Measurements from ENCODE around the gene KCNN1.
"Not testable (repeated sequence)": the region's sequence is repeated elsewhere in the genome, so short reads cannot be mapped to it uniquely, and the experiment has no call there.

Gene KCNN1

GRCh38 chr19:18000915-18001776 is 34.2 kb downstream of the KCNN1 start:
- peak; percentile 94 to 96 for DNase-seq
- H3K27ac Mint-ChIP-seq, result peak overlapping the region; percentile 94 to 97
- no peaks in the 10 kb centered on the region for H3K9me3 Mint-ChIP-seq
- ATAC-seq, result peak; percentile 90
- H3K4me1 Mint-ChIP-seq, result peaks cover 50% of the 10 kb centered on the region
- no peaks in the 10 kb centered on the region for H3K27me3 Mint-ChIP-seq
- H3K4me3 Mint-ChIP-seq, result peak overlapping the region; percentile 95 to 97

- Mint-ChIP-seq H3K4me1 (peaks cover 53% of the 10 kb centered on the region), H3K27ac (peak overlapping the region; percentile 94 to 97), H3K9me3 (no peaks in the 10 kb centered on the region), H3K4me3 (peak overlapping the region; percentile 95 to 97), H3K27me3 (no peaks in the 10 kb centered on the region)
- ATAC-seq (no peak), DNase-seq (no peak)
These were observed 35.0 kb downstream of the KCNN1 start for GRCh38 chr19:18001777-18002345.

- DNase-seq, result no peak
- Mint-ChIP-seq H3K27me3 (no peaks in the 10 kb centered on the region), H3K4me3 (peak overlapping the region; percentile 95 to 97), H3K9me3 (no peaks in the 10 kb centered on the region), H3K4me1 (peaks cover 53% of the 10 kb centered on the region), H3K27ac (peak overlapping the region; percentile 27 to 78)
- no peak for ATAC-seq
These were observed 35.5 kb downstream of the KCNN1 start for GRCh38 chr19:18002347-18002850.

- not testable (repeated sequence) for H3K9me3 Mint-ChIP-seq, DNase-seq, H3K27me3 Mint-ChIP-seq, H3K4me3 Mint-ChIP-seq, H3K27ac Mint-ChIP-seq, ATAC-seq
- peaks cover 58% of the 10 kb centered on the region for H3K4me1 Mint-ChIP-seq
These were observed 38.8 kb downstream of the KCNN1 start for GRCh38 chr19:18005750-18006149.

- H3K27ac Mint-ChIP-seq, result peak overlapping the region; percentile 24 to 87
- peaks cover 61% of the 10 kb centered on the region for H3K4me1 Mint-ChIP-seq
- peak; percentile 79 for ATAC-seq
- no peaks in the 10 kb centered on the region for H3K27me3 Mint-ChIP-seq
- peak overlapping the region; percentile 86 to 93 for H3K4me3 Mint-ChIP-seq
- DNase-seq, result peak; percentile 83
- H3K9me3 Mint-ChIP-seq, result no peaks in the 10 kb centered on the region
These were observed 40.4 kb downstream of the KCNN1 start for GRCh38 chr19:18007044-18007916.

- Mint-ChIP-seq H3K4me1 (peaks cover 61% of the 10 kb centered on the region), H3K9me3 (no peaks in the 10 kb centered on the region), H3K27me3 (no peaks in the 10 kb centered on the region), H3K4me3 (peak within 1 kb of the TSS; percentile 86 to 93), H3K27ac (peak within 1 kb of the TSS; percentile 75 to 87)
- DNase-seq (peak; percentile 85 to 90), ATAC-seq (peak; percentile 84)
These were observed 41.2 kb downstream of the KCNN1 start, which contains the start of gene ARRDC2 for GRCh38 chr19:18007917-18008673. ARRDC2 (plus strand) TSS chr19:18008170; CDS start chr19:18008311, 141 bp downstream.

GRCh38 chr19:18008814-18009213 is 41.9 kb downstream of the KCNN1 start:
- Mint-ChIP-seq H3K27ac (peak overlapping the region; percentile 75 to 87), H3K4me3 (peak overlapping the region; percentile 80 to 93), H3K4me1 (peaks cover 64% of the 10 kb centered on the region), H3K27me3 (no peaks in the 10 kb centered on the region), H3K9me3 (no peaks in the 10 kb centered on the region)
- DNase-seq (no peak), ATAC-seq (no peak)

GRCh38 chr19:18009412-18010066 is 42.6 kb downstream of the KCNN1 start:
- ATAC-seq (no peak), DNase-seq (no peak)
- H3K27me3 Mint-ChIP-seq, result no peaks in the 10 kb centered on the region
- H3K27ac Mint-ChIP-seq, result no peak overlapping the region
- no peaks in the 10 kb centered on the region for H3K9me3 Mint-ChIP-seq
- peak overlapping the region; percentile 80 to 93 for H3K4me3 Mint-ChIP-seq
- peaks cover 71% of the 10 kb centered on the region for H3K4me1 Mint-ChIP-seq

- Mint-ChIP-seq H3K27ac (peak overlapping the region in 1 of 2 donors; percentile 67), H3K4me1 (peaks cover 77% of the 10 kb centered on the region), H3K4me3 (peak overlapping the region in 1 of 2 donors; percentile 54), H3K9me3 (no peaks in the 10 kb centered on the region), H3K27me3 (no peaks in the 10 kb centered on the region)
- ATAC-seq, result no peak
- no peak for DNase-seq
These were observed 43.2 kb downstream of the KCNN1 start for GRCh38 chr19:18010149-18010548.

- Mint-ChIP-seq H3K27me3 (no peaks in the 10 kb centered on the region), H3K9me3 (no peaks in the 10 kb centered on the region), H3K4me1 (peaks cover 78% of the 10 kb centered on the region), H3K27ac (peak overlapping the region in 1 of 2 donors; percentile 95), H3K4me3 (peak overlapping the region; percentile 63 to 66)
- DNase-seq, result no peak
- ATAC-seq, result peak; percentile 39
These were observed 46.6 kb downstream of the KCNN1 start for GRCh38 chr19:18013210-18014111.

- ATAC-seq (peak; percentile 77), DNase-seq (peak in 1 of 2 donors; percentile 32)
- peaks cover 77% of the 10 kb centered on the region for H3K4me1 Mint-ChIP-seq
- H3K27me3 Mint-ChIP-seq, result no peaks in the 10 kb centered on the region
- H3K4me3 Mint-ChIP-seq, result peak overlapping the region; percentile 63 to 66
- peak overlapping the region; percentile 66 to 95 for H3K27ac Mint-ChIP-seq
- H3K9me3 Mint-ChIP-seq, result no peaks in the 10 kb centered on the region
These were observed 47.3 kb downstream of the KCNN1 start for GRCh38 chr19:18014197-18014596.

- peak overlapping the region in 1 of 2 donors; percentile 45 for H3K27ac Mint-ChIP-seq
- H3K4me1 Mint-ChIP-seq, result peaks cover 79% of the 10 kb centered on the region
- DNase-seq (no peak), ATAC-seq (no peak)
- no peak overlapping the region for H3K4me3 Mint-ChIP-seq
- no peaks in the 10 kb centered on the region for H3K27me3 Mint-ChIP-seq
- H3K9me3 Mint-ChIP-seq, result no peaks in the 10 kb centered on the region
These were observed 49.5 kb downstream of the KCNN1 start for GRCh38 chr19:18016209-18016910.
